Measurements from ENCODE around the gene AGTRAP.

The AGTRAP gene

DNA sequence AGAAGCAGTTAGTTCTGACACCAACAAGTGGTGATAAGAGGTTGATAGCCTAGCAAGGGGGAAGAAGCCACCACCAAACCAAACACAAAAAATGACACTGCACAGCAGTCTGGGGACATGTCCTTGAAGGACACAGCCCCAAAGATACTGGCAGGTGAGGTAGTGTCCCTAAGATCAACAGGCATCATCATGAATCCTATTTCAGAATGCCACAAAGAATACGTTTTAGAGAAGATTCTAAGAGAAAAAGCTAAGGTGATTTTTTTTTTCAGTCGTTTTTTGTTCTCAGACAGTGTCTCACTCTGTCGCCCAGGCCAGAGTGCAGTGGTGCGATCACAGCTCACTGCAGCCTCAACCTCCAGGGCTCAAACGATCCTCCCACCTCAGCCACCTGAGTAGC, 50.2 kb downstream of the AGTRAP start:
- no peak for DNase-seq

DNA sequence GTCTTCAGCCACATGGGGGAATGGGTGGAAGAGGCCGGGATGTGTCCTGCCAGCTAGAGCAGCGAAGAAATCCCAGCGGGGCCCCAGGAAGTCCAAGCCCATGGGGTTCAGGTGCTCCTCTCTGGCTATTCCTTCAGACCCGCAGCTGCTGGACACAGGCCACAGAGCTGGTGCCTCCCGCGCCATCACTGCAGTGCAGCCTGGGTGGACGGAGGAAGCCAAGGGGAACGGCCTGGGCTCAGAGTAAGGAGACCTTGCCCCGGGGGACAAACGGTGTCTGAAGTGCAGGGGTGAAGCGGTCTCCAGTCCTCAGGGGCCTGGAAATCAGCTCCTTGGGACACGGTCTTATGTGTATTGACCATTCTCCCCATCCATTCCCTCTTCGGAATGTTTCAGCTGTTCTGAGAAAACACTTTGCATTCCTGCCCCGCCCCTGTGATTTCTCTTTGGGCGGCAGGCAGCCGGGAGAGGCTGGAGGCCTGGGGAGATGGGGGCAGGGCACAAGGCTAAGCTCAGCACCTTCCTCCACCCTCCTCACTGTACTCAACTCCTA, 51.4 kb downstream of the AGTRAP start:
- DNase-seq: no peak

DNA sequence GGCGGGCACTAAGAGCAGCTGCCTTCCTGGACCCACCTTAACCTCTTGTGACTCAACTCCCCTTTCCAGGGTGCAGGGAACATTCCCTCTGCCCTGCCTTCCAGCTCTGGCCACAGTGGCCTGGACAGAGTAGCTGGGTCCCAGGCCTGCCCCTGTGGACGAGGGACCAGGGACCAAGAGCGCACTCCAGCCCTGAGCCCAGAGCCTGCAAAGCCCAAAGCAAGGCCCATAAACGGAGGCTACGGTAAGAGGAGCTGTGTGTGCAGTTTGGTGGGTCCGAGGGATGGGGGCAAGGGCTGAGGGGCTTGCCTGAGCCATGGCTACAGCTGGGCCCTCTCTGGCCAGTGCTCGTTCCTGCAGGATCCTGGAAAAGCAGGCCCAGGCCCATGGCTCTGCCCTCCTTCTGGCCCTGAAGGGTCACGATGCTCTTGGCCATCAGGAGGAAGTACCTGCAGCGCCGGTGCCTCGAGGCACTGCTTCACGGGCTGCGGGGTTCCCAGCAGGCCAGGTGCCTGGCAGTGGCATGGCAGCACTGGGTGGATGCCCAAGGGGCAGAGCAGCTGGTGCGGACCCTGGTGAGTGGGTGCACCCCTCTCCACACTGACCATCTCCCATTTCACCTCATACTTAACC, 52.0 kb downstream of the AGTRAP start:
- DNase-seq: no peak

DNA sequence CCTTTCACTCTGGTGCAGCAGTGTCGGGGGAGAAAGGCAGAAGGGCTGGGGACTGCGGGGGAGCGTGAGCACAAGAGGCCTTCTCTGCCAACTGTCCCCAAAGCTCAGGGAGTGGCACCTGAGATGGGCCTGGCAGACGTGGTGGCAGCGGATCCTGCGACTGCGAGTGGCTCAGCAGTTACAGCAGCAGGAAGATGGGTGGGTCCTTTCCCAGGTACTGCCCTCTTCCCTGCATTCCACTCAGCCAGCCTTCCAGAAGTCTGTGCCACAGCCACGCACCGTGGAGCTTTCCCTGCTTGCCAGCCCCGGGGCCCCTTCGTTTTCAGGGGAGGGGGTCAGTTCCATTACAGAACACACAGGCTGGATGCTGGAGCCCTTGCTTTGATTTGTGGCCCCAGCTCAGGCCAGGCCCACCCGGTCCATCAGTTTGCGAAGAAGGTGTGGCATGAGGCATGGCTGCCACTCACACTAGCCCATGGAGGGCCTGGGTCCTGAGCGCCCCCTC, 52.7 kb downstream of the AGTRAP start:
- DNase-seq: no peak

DNA sequence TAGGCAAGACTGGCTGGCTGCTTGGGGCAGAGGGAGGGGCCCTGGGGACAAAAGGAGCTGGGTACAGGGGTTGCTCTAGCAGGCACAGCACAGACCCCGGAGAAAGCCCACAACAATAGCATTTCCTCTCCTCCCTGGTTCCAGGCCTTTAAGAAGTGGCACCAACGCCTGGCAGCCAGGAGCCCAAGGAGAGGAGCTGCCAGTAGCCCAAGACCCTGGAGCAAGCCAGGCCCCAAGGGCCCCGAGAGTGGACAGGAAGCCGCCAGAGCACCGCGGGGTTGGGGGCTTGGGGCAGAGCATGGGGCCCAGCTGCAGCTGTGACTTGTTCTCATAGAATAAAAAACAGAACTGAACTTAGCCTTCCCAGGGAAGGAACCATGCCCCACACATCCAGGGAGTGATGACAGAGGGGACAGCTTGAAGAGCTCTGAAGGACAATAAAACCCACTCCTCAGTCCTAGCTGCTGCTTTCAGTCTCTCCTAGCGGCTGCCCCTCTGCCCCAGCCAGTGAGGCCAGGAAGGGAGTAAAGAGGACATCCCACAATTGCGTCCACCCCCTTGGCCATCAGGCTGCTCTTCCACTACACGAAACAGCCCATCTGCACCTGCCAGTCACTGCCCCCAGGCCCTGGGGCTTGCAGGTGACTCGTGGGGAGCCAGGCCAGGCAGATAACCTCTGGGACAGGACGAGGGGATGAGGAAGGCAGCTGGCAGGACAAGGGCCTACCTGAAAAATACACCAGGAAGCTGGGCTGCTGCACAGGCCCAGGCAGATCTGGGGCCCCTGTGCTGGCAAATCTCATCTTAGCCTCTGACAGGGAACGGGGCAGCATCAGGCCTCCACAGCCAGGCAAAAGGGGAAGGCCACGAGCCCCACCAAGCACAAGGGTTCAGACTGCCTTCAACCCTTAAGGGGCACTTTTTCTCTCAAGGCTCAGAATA, 53.5 kb downstream of the AGTRAP start:
- DNase-seq: no peak

DNA sequence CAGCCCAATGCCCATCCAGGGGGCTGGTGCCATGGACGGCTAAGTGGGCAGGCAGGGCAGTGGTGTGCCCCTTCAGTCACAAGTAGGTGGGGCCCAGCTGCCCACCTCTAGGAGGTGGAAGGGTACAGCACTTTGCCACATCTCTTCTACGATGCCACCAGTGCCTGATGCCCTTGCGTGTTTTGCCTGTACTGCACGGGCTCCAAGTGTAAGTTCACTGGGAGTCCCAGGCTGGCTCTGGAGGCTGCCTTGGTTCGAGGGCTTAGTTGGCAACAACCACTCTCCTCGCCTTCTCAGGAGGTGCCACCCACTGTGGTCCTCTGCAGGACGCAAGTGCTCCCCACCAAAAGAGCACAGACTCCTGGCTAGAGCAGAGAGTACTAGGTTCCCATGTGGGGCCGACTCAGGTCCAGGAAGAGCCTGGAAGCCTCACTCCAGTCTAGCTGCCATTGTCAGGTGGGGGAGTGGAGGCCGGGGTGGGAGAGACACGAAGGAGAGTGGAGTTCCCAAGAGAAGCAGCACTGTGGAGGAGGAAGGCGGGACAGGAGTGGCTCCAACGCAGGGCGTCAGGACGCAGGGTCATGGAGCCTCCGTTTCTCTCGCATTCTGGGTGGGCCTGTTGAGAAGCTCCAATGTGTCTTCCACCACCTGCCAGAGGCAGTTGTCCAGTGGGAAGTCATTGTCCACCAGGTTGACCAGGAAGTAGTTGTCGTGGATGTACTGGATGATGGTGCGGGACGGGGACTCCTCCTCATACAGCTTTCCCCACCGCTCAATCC, 54.4 kb downstream of the AGTRAP start:
- DNase-seq: no peak

DNA sequence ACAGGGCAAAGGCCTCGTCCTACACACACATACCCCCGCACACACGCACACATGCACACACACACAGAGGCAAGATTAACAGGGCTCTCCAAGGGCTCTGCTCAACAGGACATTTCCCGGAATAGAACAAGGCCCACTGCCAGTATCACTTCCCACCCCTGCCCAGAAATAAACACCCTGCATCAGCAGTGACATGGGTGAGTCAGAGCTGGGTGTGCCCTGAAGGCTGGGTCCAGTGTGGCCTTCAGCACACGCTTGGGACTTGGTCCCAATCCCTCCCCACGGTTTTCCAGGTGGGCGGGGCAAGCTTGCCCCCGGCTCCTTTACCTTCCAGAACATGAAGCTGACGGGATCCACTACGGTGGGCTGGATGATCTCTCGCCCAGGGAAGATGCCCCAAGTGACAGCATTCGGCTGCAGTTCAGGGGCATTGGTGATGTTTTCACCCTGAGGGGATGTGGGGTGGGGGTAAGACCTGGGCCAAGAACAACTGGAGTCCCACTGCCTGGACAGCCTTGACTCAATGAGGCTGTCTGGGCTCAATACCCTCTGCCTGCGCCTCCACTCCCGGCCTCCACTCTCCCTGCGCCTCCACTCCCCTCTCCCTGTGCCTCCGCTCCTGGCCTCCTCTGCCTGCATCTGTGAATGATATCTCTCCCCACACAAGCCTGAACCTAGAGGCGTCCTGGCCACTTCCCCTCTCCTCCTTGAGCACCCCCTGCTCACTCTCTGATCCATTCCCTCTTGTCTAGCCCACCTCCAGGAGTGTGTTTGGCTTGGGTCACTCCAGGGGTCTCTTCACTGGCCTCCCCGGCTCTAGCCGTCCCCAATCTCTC, 55.2 kb downstream of the AGTRAP start:
- no peak for DNase-seq

DNA sequence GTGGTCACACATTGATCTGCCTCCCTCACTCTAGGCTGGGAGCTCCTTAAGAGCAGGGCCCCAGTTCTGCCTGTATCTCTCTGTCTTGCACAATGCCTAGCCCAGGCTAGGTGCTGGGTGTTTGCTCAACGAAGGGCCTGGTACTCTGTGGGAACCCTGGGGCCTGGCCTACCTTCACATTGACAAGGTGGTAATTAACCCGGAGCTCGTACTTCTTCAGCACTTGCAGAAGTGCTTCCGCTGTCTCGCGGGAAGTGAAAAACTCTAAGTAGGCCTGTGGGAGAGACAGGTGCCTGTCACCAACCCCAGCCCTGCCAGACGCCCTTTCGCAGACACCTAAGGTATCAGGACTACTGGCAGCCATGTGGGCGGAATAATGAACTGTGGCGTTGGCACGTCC, 56.2 kb downstream of the AGTRAP start:
- no peak for DNase-seq

DNA sequence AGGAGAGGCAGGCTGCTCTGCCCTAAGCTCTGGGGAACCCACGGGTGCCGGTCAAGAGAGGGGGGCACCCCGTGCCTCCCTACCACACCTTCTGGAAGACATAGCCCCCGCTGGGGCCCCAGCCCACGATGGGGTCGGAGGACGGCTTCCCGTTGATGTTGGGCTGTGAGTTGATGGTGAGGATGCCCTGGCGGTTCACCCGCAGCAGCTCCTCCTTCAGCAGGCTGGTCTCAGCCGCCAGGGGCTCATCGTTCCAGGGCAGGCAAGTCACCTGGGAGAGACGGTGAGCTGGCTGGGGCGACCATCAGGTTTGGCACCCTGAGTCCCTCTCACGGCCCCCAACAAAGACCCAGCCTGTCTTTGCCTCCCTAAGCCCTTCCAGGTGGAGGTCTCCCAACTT, 57.9 kb downstream of the AGTRAP start:
- DNase-seq: no peak

DNA sequence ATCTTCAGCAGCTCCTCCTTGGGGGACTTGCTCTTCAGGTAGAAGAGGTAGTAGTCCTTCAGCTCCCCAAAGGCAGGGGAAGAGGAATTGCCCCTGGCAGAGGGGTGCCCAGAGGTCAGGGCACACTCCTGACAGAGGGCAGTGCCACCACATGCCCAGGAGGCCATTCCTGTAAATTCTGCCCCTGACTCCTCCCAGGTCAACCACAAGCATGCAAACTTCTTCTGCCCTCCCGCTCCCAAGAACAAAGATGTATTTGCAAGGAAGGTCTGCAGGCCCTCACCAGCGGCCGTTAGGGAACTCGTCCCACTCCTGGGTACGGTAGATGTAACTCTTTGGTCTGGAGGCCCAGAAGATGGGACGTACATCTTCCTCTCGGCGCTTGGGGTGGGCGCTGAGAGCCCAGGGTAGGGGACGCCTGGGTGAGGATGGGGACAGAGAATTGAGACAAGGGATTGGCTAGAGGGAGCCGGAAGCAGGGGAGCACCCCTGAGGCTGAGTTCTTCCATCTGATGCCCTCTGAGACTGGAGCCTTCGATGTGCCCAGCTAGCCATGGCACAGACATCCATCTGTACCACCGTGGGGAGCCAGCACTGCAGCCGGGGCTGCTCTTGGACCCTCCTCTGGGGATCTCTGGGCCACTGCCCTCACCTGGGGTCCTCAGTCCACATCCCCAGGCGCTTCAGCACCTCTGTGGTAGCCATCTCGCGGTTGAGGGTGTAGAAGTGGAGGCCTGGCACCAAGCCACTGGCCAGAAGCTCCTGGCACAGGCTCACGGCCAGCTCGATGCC, 58.7 kb downstream of the AGTRAP start:
- DNase-seq: no peak

DNA sequence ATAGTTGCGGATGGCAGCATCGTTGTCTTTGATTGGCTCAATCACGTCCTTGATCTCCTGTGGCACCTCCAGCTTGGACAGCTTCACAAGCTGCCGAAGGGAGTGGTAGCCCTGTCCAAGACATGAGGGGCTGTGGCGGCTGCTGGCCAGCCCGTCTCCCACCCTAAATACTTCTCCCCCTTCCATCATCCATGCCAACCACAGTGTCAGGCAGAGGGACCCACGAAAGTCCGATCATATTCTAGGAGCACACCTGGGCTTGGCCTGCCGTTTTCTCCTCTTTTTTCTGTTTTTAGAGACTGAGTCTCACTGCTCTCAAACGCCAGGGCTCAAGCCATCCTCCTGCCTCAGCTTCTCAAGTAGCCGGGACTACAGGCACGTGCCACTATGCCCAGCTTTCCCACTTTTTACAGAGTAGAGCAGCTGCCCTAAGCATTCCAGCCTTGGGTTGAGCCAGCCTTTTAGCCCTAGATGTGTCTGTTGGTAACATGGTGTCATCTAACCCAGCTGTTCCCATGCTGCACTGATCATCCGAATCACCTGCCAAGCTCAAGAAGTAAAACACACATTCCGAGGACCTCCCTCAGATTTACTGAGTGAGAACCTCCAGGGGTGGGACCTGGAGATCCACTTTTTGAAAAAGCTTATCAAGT, 59.4 kb downstream of the AGTRAP start:
- no peak for DNase-seq

DNA sequence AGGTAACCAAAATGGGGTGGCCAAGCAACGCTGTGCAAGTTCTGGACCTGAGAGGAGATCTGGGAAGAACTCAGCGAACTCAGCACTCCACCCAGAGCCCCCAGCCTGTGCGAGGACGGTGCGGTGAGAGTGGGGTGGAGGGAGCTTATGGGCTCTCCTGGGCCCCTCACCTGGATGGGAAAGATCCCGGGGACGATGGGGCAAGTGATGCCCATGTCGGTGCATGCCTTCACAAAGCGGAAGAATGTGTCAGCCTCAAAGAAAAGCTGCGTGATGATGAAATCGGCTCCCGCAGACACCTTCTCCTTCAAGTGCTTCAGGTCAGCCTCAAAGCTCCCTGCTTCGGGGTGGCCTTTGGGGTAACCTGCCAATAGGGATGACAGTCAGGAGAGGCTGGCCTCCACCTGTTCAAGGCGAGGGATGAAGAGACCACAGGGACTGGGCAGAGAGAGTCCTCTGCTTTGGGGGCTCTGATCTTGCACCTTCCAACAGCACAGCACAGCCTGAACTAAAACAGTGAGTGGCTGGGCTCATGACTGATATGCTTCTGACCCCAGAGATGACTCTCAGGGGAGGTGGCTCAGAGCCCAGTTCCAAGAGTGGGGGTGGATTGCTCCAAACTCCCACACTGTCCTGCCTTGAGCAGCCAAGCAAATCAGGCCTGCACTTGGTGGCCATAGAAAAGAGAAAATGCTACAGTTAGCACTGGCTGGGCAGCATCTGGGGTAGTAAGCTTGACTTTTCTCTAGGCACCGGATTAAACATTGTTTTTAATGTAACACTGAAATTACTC, 60.3 kb downstream of the AGTRAP start:
- DNase-seq: no peak

DNA sequence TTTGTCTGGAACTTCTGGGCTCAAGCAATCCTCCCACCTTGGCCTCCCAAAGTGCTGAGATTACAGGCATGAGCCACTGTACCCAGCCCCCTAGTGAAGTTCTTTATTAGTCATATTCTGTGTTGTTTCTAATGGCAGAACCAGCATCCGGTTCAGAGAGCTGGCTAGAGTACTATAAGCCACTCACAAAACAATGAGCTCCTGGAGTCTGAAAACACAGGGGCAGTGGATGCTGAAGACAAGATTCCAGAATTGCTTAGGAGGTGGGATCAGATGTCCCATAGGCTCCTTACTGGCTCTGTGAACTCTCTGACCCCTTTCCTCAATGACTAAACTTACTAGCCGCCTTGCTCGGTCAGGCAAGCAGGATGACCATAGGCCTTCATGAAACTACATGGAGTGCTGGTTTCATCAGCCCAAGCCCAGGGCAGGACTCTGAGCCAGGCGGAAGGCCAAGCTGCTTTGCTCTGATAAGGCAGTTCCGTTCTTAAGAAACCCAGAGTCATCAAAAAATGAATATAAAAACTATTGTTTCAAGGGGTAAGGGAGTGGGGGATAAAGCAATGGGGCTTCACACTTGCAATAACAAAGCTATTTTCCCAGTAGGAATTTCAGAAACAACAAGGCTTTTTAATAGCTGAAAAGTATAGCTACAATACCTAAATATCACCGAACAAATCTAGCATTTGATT, 61.7 kb downstream of the AGTRAP start:
- no peak for DNase-seq

DNA sequence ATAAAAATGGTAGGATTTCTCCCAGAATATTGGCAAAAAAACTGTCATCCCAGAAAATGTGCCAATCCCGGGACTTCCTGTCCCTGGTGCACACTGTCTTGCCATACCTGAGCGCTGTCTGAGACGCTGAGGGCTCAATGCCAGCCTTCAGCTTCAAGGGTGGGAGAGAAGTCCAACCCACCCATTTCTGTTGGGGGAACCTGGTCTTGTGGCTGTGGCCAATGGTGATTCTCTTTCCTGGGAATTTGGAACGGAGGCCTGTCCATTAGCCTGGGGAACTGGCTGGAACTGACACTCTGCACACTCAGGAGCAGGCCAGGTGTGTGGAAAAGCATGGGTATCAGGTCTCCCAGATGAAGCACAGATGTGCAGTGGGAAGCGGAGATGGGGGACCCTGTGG, 63.2 kb downstream of the AGTRAP start:
- no peak for DNase-seq

DNA sequence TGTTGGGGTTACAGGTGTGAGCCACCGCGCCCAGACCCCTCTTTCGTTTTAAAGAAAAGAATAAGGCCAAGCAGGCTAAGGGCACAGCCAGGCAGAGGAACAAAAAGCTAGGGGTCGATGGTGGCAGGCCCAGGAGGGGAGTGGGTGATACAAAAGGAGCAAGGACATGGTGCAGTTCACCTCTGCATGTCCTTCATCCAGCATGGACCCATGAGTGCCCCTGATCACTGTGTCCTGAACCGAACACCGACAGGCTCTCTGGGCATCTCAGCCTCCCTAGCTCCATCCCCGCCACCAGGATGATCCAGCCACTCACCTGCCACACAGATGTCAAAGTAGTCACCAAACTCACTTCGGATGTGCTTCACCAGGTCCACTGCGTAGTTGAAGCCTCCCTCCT, 64.0 kb downstream of the AGTRAP start:
- DNase-seq: no peak

DNA sequence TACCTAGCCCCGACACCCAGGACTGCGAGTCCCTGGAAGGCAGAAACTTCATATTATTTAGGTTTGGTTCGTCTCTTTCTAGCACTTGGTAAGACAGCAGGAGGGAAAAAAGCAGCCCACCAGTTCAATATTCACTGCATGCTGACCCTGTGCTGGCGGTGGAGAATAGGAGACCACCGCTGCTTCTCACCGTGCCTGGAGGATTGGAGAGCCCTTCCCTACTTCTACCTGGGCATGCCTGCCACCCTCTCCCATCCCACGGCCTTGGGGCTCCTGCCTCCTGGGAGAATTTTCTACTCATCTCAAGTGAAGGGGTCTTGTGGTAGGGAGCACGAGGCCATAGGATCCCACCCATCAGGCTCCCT, 64.4 kb downstream of the AGTRAP start:
- DNase-seq: no peak

Measured in NCI-H526 treated with DMSO at 0.1 percent for 48 hours (cell line).